GM21447 (cell line): ENCODE data around the gene FUT2.

ENCODE experiments used
- ATAC-seq: cut with Tn5 transposase; IDR thresholded peaks from one replicate; pipeline ENCODE4 v1.9.1; 2021; ENCODE audit not compliant: unreplicated experiment

The FUT2 gene

DNA sequence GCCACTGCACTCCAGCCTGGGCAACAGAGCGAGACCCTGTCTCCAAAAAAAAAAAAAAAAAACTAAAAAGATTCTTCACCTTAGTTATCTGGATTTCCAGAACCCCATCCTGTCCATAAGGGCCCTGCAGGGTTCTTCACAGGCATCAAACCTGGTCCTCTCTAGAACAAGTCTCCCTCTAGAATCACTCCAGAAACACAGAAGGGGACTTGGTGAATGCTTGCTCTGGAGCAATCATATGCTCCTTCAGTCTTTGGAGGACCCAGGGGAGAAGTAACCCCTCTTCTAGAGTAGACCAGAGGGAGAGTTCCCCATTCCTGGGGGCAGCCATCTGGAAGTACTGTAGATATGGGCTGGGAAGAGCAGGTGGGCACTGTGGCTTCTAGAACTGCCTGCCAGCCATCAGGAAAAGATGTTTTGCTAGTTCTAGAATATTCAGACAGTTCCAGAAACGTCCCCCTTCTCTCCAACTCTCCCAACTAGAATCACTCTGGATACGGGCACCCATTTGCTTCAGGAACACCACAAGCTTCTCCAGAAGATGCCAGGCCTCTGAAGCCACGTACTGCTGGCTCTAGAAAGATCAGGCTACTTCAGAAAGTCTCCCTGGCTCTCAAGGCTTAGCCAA is 53.9 kb downstream of the FUT2 start:
- no peak for ATAC-seq

DNA sequence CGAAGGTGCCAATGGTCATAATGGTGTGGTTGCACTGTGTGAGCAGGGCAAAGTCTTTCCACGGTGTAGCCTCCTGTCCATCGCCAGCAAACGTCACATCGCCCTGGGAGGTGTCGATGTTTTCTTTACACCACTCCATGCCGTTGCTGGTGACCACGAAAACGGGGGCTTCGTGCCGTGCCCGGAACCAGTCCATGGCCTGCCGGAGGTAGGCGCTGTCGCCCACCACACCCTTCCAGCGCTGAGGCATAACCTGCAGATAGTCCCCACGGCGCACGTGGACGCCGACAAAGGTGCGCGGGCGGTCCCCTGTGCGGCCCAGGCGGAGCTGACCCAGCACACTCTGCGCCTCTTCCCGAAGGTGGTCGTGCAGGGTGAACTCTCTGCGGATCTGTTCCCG is 54.6 kb downstream of the FUT2 start:
- no peak for ATAC-seq

DNA sequence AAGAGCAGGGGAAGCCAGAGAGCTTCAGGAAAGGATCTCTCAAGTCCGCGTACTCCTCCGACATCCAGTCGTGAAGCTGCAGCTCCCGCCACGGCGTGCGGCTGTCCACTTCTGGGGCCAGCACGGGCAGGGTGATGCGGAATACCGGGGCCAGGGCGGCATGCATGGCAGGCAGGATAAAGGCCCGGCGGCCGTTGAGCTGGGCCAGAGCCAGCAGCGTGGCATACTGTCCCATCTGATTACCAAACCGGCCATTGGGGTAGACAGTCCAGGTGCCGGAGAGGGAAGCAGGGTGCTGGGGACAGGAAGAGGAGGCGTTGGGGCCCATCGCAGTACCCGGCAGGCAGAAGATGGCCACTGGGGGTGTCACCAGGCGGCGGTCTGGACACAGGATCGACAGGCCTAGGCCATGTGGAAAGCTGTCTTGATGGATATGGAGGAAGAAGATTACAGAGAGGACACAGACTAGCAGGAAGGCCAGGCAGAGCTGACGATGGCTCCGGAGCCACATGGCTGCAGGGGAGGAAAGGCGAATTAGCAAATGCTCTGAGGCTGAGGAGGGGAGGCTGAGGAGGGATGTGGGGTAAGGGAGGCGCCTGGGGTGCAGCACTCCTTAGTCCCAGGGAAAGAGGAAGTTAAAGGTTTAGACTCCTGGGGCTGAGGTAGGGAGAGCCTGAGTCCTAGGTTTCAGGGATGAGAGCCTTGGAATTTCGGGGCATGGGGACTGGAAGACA is 55.2 kb downstream of the FUT2 start:
- ATAC-seq, result no peak

- no peak for ATAC-seq
Measured at GRCh38 chr19:48751845-48752495, 56.2 kb downstream of the FUT2 start.

DNA sequence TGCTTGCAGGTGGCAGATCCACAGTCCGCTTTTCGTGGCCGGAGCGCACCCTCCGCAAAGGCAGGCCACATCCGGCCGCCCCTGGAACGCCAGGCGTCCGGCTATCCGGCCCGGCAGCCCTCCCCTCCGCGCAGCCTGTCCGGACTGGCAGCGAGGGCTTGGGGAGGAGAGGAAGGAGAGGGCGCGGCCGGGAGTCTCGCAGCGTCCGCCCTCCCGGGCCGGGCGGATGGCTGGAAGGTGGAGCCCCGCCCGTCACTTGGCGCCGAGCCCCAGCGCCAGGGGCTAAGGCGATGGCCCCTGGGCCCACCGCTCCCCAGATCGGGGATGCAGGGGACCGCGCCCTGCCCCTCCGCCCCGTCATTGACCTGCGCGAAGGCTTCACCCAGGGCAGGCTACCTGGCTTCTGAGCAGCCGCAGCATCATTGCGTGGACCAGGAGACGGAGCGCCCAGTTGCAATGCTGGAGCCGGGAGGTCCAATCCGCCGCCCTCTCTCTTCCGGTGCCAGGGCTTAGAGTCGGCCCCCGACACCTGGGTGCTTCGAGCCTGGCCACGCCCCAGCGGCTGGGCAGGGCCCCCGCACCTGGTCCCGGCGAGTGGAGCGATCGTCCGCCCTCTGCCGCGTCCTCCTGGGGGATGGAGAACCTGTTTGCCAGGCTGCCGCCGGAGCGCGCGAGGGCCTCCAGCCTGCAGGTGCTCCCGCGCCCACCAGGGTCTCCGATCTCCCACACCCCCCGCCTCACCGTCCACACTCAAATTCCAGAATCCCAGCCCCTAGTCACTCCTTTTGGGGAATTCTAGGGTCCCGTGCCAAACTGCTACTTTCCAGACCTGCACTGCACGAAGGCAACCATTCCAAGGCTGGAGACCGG is 57.0 kb downstream of the FUT2 start, which contains the start of gene FUT1:
Gene FUT1, minus strand, starts transcription at position 146 of the 870 bp plus-strand sequence. CDS start 1,360 bp downstream, outside the sequence.
- no peak for ATAC-seq

DNA sequence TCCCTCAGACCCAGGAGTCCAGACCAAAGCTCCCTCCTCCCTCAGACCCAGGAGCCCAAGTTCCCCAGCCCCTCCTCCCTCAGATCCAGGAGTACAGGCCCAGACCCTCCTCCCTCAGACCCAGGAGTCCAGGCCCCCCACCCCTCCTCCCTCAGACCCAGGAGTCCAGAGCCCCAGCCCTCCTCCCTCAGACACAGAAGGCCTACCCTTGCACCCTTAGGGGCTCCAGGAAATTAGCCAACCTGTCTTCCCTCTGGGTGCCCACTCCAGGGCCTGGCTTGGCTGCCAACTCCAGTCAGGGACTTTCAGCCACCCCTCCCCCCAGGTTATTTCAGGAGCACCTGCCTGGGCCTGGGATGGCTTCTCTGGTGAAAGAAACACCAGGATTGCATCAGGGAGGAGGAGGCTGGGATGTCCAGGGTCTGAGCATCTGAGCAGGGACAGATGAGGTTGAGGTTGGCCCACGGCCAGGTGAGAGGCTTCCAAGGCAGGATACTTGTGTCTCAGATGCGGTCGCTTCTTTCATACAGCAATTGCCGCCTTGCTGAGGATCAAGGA is 59.4 kb downstream of the FUT2 start, which contains the start of gene FGF21:
Gene FGF21, plus strand, starts transcription at position 441 of the 558 bp plus-strand sequence. CDS start 713 bp downstream, outside the sequence.
- no peak for ATAC-seq
